ENCODE measurements around the gene FHIT.

The FHIT gene

GRCh38 chr3:59802045-59802444 is 1449.2 kb downstream of the FHIT start:
- H3K9me3 ChIP-seq = no peaks in the 10 kb centered on the region
- no peak overlapping the region for H3K27ac ChIP-seq
- no peaks in the 10 kb centered on the region for H3K27me3 ChIP-seq
- no peak overlapping the region for H3K4me3 ChIP-seq (ENCODE audit: low read depth in 1 of 2, low read length in 1 of 2)
- TF ChIP-seq, protein P1, sequence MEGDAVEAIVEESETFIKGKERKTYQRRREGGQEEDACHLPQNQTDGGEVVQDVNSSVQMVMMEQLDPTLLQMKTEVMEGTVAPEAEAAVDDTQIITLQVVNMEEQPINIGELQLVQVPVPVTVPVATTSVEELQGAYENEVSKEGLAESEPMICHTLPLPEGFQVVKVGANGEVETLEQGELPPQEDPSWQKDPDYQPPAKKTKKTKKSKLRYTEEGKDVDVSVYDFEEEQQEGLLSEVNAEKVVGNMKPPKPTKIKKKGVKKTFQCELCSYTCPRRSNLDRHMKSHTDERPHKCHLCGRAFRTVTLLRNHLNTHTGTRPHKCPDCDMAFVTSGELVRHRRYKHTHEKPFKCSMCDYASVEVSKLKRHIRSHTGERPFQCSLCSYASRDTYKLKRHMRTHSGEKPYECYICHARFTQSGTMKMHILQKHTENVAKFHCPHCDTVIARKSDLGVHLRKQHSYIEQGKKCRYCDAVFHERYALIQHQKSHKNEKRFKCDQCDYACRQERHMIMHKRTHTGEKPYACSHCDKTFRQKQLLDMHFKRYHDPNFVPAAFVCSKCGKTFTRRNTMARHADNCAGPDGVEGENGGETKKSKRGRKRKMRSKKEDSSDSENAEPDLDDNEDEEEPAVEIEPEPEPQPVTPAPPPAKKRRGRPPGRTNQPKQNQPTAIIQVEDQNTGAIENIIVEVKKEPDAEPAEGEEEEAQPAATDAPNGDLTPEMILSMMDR (IDR thresholded peaks at IDR 0.05) = no peak
- no peaks in the 10 kb centered on the region for H3K36me3 ChIP-seq
- no peaks in the 10 kb centered on the region for H3K4me1 ChIP-seq (ENCODE audit: control insufficient read depth in 1 of 2, insufficient read depth in 1 of 2, low read depth in 1 of 2, low read length in 1 of 2)

GRCh38 chr3:59800481-59800880 is 1450.8 kb downstream of the FHIT start:
- Histone ChIP-seq H3K9me3 (no peaks in the 10 kb centered on the region), H3K4me3 (ENCODE audit: low read depth in 1 of 2, low read length in 1 of 2) (no peak overlapping the region), H3K27me3 (no peaks in the 10 kb centered on the region), H3K4me1 (ENCODE audit: control insufficient read depth in 1 of 2, insufficient read depth in 1 of 2, low read depth in 1 of 2, low read length in 1 of 2) (no peaks in the 10 kb centered on the region), H3K36me3 (no peaks in the 10 kb centered on the region), H3K27ac (no peak overlapping the region)
- TF ChIP-seq, protein P1 (IDR thresholded peaks at IDR 0.05) = no peak

- Histone ChIP-seq H3K4me3 (ENCODE audit: low read depth in 1 of 2, low read length in 1 of 2) (no peak overlapping the region), H3K36me3 (no peaks in the 10 kb centered on the region), H3K27me3 (no peaks in the 10 kb centered on the region), H3K27ac (no peak overlapping the region), H3K4me1 (ENCODE audit: control insufficient read depth in 1 of 2, insufficient read depth in 1 of 2, low read depth in 1 of 2, low read length in 1 of 2) (no peaks in the 10 kb centered on the region), H3K9me3 (no peaks in the 10 kb centered on the region)
- TF ChIP-seq, protein P1 (IDR thresholded peaks at IDR 0.05) = no peak
These were observed 1452.7 kb downstream of the FHIT start for GRCh38 chr3:59798372-59799086.

- no peak overlapping the region for H3K27ac ChIP-seq
- no peaks in the 10 kb centered on the region for H3K27me3 ChIP-seq
- H3K9me3 ChIP-seq = no peaks in the 10 kb centered on the region
- no peaks in the 10 kb centered on the region for H3K4me1 ChIP-seq (ENCODE audit: control insufficient read depth in 1 of 2, insufficient read depth in 1 of 2, low read depth in 1 of 2, low read length in 1 of 2)
- no peaks in the 10 kb centered on the region for H3K36me3 ChIP-seq
- H3K4me3 ChIP-seq (ENCODE audit: low read depth in 1 of 2, low read length in 1 of 2) = no peak overlapping the region
- TF ChIP-seq, protein P1 (IDR thresholded peaks at IDR 0.05) = no peak
These were observed 1453.7 kb downstream of the FHIT start for GRCh38 chr3:59797533-59797932.

DNA sequence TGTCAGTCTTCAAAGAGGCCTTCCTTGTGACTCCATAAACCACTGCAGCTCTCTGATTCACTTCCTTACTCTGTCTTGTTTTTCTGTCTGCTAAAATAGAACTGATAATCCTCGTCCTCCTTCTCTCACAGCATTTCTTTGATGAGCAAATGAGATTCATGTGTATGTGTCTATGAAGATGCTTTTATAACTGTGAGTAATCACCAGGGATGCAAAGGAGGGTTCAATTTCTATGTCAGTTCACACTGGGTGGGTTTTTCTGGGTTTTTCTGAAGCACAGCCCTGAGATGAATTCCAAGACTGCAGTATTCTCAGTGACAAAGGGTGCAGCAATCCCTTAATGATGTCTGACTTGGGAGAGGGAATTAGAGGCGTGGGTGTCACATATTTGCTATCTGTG is 1454.8 kb downstream of the FHIT start:
- Histone ChIP-seq H3K36me3 (no peaks in the 10 kb centered on the region), H3K4me1 (ENCODE audit: control insufficient read depth in 1 of 2, insufficient read depth in 1 of 2, low read depth in 1 of 2, low read length in 1 of 2) (no peaks in the 10 kb centered on the region), H3K27me3 (no peaks in the 10 kb centered on the region), H3K27ac (no peak overlapping the region), H3K4me3 (ENCODE audit: low read depth in 1 of 2, low read length in 1 of 2) (no peak overlapping the region), H3K9me3 (no peaks in the 10 kb centered on the region)
- TF ChIP-seq, protein P1 (IDR thresholded peaks at IDR 0.05) = no peak

Data from neutrophil (primary cell).